Measurements from ENCODE around the gene LLCFC1.

DNA sequence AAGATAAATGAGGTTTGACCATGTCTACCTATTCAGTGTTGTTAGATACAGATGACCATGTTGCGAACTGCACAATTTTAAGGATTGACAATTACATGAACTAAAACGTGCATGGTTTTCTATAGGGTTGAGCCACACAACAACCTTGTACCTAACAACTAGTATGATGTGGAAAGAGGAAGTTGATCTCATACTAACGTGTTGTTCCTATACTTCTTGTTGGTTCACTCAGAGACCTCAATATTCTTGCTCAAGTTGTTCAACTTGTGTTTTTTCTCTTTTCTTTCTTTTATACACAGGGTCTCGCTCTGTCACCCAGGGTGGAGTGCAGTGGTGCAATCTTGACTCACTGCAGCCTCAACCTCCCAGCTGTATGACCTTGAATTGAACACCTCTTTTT, 28.9 kb downstream of the LLCFC1 start:
- TF ChIP-seq, protein P1, sequence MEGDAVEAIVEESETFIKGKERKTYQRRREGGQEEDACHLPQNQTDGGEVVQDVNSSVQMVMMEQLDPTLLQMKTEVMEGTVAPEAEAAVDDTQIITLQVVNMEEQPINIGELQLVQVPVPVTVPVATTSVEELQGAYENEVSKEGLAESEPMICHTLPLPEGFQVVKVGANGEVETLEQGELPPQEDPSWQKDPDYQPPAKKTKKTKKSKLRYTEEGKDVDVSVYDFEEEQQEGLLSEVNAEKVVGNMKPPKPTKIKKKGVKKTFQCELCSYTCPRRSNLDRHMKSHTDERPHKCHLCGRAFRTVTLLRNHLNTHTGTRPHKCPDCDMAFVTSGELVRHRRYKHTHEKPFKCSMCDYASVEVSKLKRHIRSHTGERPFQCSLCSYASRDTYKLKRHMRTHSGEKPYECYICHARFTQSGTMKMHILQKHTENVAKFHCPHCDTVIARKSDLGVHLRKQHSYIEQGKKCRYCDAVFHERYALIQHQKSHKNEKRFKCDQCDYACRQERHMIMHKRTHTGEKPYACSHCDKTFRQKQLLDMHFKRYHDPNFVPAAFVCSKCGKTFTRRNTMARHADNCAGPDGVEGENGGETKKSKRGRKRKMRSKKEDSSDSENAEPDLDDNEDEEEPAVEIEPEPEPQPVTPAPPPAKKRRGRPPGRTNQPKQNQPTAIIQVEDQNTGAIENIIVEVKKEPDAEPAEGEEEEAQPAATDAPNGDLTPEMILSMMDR (IDR thresholded peaks at IDR 0.05), result no peak
- TF ChIP-seq POLR2A (IDR thresholded peaks at IDR 0.05), result no peak
